OCI-LY3 (cell line): ENCODE data around the gene CCDC121.

Source experiments
- H2AFZ ChIP-seq: fragments of 200-600, 300-600 bp; shearing (Covaris generic); 2 replicates; pipeline ENCODE4 v1.6.0; 2014; ENCODE audit warnings: antibody characterized with exemption, low read depth, low read length
- H3K27ac ChIP-seq: fragments of 200-600, 300-600 bp; sonication (generic); 2 replicates; pipeline ENCODE4 v1.5.1; 2014; ENCODE audit warnings: mild to moderate bottlenecking, low read length, moderate library complexity, mixed read lengths
- H3K27me3 ChIP-seq: fragments of 200-600, 300-600 bp; sonication (generic); 2 replicates; pipeline ENCODE4 v1.6.1; 2014; ENCODE audit warnings: low read depth, low read length, mixed read lengths
- H3K36me3 ChIP-seq: fragments of 200-600, 300-600 bp; sonication (generic); replicated peaks from 2 replicates; pipeline ENCODE3; 2014; ENCODE audit warnings: low read depth, low read length, mixed read lengths
- H3K4me1 ChIP-seq: fragments of 300-600, 200-600 bp; sonication (generic); 2 replicates; pipeline ENCODE4 v1.6.1; 2014; ENCODE audit warnings: low read length, mixed read lengths
- H3K4me2 ChIP-seq: fragments of 200-600, 300-600 bp; sonication (generic); 2 replicates; pipeline ENCODE4 v1.6.1; 2014; ENCODE audit warnings: low read length, mixed read lengths
- H3K4me3 ChIP-seq: fragments of 300-600, 200-600 bp; sonication (generic); 2 replicates; pipeline ENCODE4 v1.5.1; 2014; ENCODE audit warnings: antibody characterized with exemption, mild to moderate bottlenecking, low read length, moderate library complexity
- H3K79me2 ChIP-seq: fragments of 300-600, 200-600 bp; shearing (Covaris generic); 2 replicates; pipeline ENCODE4 v1.6.1; 2014; ENCODE audit warnings: mild to moderate bottlenecking, low read length, mixed read lengths
- H3K9ac ChIP-seq: fragments of 300-600, 200-600 bp; shearing (Covaris generic); 2 replicates; pipeline ENCODE4 v1.6.0; 2014; ENCODE audit warnings: mild to moderate bottlenecking, low read length, moderate library complexity
- H3K9me3 ChIP-seq: fragments of 200-600, 300-600 bp; shearing (Covaris generic); 2 replicates; pipeline ENCODE4 v1.6.1; 2014; ENCODE audit warnings: low read length, mixed read lengths; ENCODE audit not compliant: insufficient read depth
- H4K20me1 ChIP-seq: fragments of 200-600, 300-600 bp; sonication (generic); 2 replicates; pipeline ENCODE4 v1.6.1; 2016; ENCODE audit warnings: low read length, mixed read lengths; ENCODE audit not compliant: insufficient read depth
- CTCF ChIP-seq: fragments of 200-600, 300-600 bp; sonication (generic); IDR thresholded peaks from 2 replicates; pipeline ENCODE4 v1.5.1; 2014; ENCODE audit warnings: antibody characterized with exemption, low read length, low read depth
- EZH2phosphoT487 ChIP-seq: fragments of 200-600 bp; shearing (Covaris generic); IDR thresholded peaks from 2 replicates; pipeline ENCODE4 v1.6.1; 2018; ENCODE audit warnings: antibody characterized with exemption, mixed run types, low read depth

The CCDC121 gene

GRCh38 chr2:27624943-27625342, 3.9 kb downstream of the CCDC121 start:
- Histone ChIP-seq H3K27ac (no peak overlapping the region), H2AFZ (no peak overlapping the region), H3K27me3 (no peaks in the 10 kb centered on the region), H3K4me3 (no peak overlapping the region), H3K9ac (no peak overlapping the region), H4K20me1 (no peaks in the 10 kb centered on the region), H3K9me3 (no peaks in the 10 kb centered on the region), H3K4me2 (no peak overlapping the region), H3K36me3 (peaks cover 33% of the 10 kb centered on the region), H3K4me1 (peaks cover 26% of the 10 kb centered on the region), H3K79me2 (peaks cover 11% of the 10 kb centered on the region)
- no peak for TF ChIP-seq CTCF
- TF ChIP-seq EZH2phosphoT487, result no peak

- no peak overlapping the region for H3K4me3 ChIP-seq
- no peaks in the 10 kb centered on the region for H4K20me1 ChIP-seq
- no peaks in the 10 kb centered on the region for H3K27me3 ChIP-seq
- H3K9me3 ChIP-seq, result no peaks in the 10 kb centered on the region
- H3K36me3 ChIP-seq, result peaks cover 35% of the 10 kb centered on the region
- no peak overlapping the region for H2AFZ ChIP-seq
- no peak for TF ChIP-seq CTCF
- TF ChIP-seq EZH2phosphoT487, result no peak
- no peaks in the 10 kb centered on the region for H3K79me2 ChIP-seq
- H3K27ac ChIP-seq, result no peak overlapping the region
- H3K9ac ChIP-seq, result no peak overlapping the region
- H3K4me2 ChIP-seq, result no peak overlapping the region
- peaks cover 20% of the 10 kb centered on the region for H3K4me1 ChIP-seq
Observed at GRCh38 chr2:27622921-27623384, 5.9 kb downstream of the CCDC121 start.

GRCh38 chr2:27621524-27621923, 7.3 kb downstream of the CCDC121 start:
- no peaks in the 10 kb centered on the region for H3K9me3 ChIP-seq
- H3K36me3 ChIP-seq, result peaks cover 46% of the 10 kb centered on the region
- no peak for TF ChIP-seq EZH2phosphoT487
- TF ChIP-seq CTCF, result peak; percentile 7; the same call in 1 of the 2 replicates
- H3K9ac ChIP-seq, result no peak overlapping the region
- H3K4me2 ChIP-seq, result no peak overlapping the region
- H4K20me1 ChIP-seq, result no peaks in the 10 kb centered on the region
- H2AFZ ChIP-seq, result no peak overlapping the region
- H3K27me3 ChIP-seq, result no peaks in the 10 kb centered on the region
- H3K4me3 ChIP-seq, result no peak overlapping the region
- H3K79me2 ChIP-seq, result no peaks in the 10 kb centered on the region
- H3K27ac ChIP-seq, result no peak overlapping the region
- peaks cover 15% of the 10 kb centered on the region for H3K4me1 ChIP-seq

GRCh38 chr2:27615316-27615715, 13.5 kb downstream of the CCDC121 start:
- TF ChIP-seq CTCF (no peak), EZH2phosphoT487 (no peak)
- Histone ChIP-seq H3K27ac (no peak overlapping the region), H3K79me2 (no peaks in the 10 kb centered on the region), H2AFZ (no peak overlapping the region), H3K4me1 (no peaks in the 10 kb centered on the region), H3K4me3 (no peak overlapping the region), H3K9me3 (no peaks in the 10 kb centered on the region), H3K27me3 (no peaks in the 10 kb centered on the region), H4K20me1 (no peaks in the 10 kb centered on the region), H3K9ac (no peak overlapping the region), H3K4me2 (no peak overlapping the region), H3K36me3 (peaks cover 44% of the 10 kb centered on the region)
